Uterus (tissue), 4 donors: ENCODE measurements around the gene HPDL. TPM values are rescaled to one million over a fixed set of nuclear protein-coding genes. Genes with fewer than 3 reads are reported as not detected.

ENCODE experiments used
- DNase-seq, 2 donors: peaks; one replicate each; pipeline ENCODE4 v3.0.0-alpha.2; 2019 to 2020
- H3K27ac ChIP-seq, 2 donors: fragments of 200-600 bp; sonication (generic); 1 replicate in 1 of 2; 2 replicates in 1 of 2; pipeline ENCODE4 v1.5.1; 2016 to 2018
- H3K27me3 ChIP-seq, 2 donors: fragments of 200-600 bp; sonication (generic); one replicate each; pipeline ENCODE4 v1.5.1; 2018 to 2019; ENCODE audit warnings: control low read depth in 1 of 2
- H3K36me3 ChIP-seq, 2 donors: fragments of 200-600 bp; sonication (generic); one replicate each; pipeline ENCODE4 v1.5.1; 2019; ENCODE audit warnings: control low read depth in 1 of 2
- H3K4me1 ChIP-seq, 2 donors: fragments of 200-600 bp; sonication (generic); one replicate each; pipeline ENCODE4 v1.5.1; 2018 to 2019; ENCODE audit warnings: control low read depth in 1 of 2
- H3K4me3 ChIP-seq, 2 donors: fragments of 200-600 bp; sonication (generic); 1 replicate in 1 of 2; 2 replicates in 1 of 2; pipeline ENCODE4 v1.5.1; 2018 to 2019; ENCODE audit warnings: mild to moderate bottlenecking in 1 of 2
- H3K9me3 ChIP-seq, 2 donors: fragments of 200-600 bp; sonication (generic); one replicate each; pipeline ENCODE4 v1.5.1; 2019; ENCODE audit warnings: control low read depth in 1 of 2
- CTCF ChIP-seq, 4 experiments: fragments of 200-600 bp in 2 of 4; fragments of 450-650 bp in 2 of 4; sonication (generic) in 2 of 4; IDR thresholded peaks; one replicate each; pipeline ENCODE4 v1.5.1; 2016 to 2019; ENCODE audit warnings: antibody characterized with exemption in 4 of 4, mild to moderate bottlenecking in 2 of 4, moderate library complexity in 1 of 4
- POLR2A ChIP-seq, 2 donors: fragments of 450-650 bp; IDR thresholded peaks; one replicate each; pipeline ENCODE4 v1.6.1; 2016; ENCODE audit warnings: antibody characterized with exemption in 2 of 2, mild to moderate bottlenecking in 1 of 2, moderate library complexity in 1 of 2
- intact Hi-C: fragments of 100-400 bp; cut with DNase I; formaldehyde crosslinking; loops from one replicate; pipeline ENCODE4 v1.15.1; 2023; ENCODE audit warnings: low total_unique reads
- total RNA-seq, 4 donors: library from RNA; depleted of rRNA in 3 of 4; stranded (reverse); fragments of >200 nt in 3 of 4; gene quantifications; one replicate each; pipeline versions ENCODE4 v1.1.0 to v1.2.4, GENCODE V29; 2014 to 2023
- donor health status: DM: yes; HTN: yes; CAD: no.

HPDL gene
- total RNA-seq, 4 donors from 2014 or later, result 0.46 to 1.4 TPM; not detected in 2

- TF ChIP-seq CTCF (IDR thresholded peaks at IDR 0.05), result no peak
- TF ChIP-seq POLR2A (IDR thresholded peaks at IDR 0.05), result no peak
- H3K36me3 ChIP-seq, result no peaks in the 10 kb centered on the region
Measured at GRCh38 chr1:45306905-45307304, 19.8 kb upstream of the HPDL start.

GRCh38 chr1:45314266-45314665 is 12.4 kb upstream of the HPDL start:
- no peak for TF ChIP-seq CTCF (IDR thresholded peaks at IDR 0.05)
- no peak for TF ChIP-seq POLR2A (IDR thresholded peaks at IDR 0.05)

More at GRCh38 chr1:45306905-45307304, 19.8 kb upstream of the HPDL start:
- intact Hi-C loops, result no loop called here
- no peak overlapping the region for H3K27ac ChIP-seq
- H3K4me1 ChIP-seq, result peaks cover 0 to 6% of the 10 kb centered on the region in 2 donors
- DNase-seq, result no peak
- no peaks in the 10 kb centered on the region for H3K27me3 ChIP-seq
- no peak overlapping the region for H3K4me3 ChIP-seq
- no peaks in the 10 kb centered on the region for H3K9me3 ChIP-seq

GRCh38 chr1:45317166-45317565 is 9.5 kb upstream of the HPDL start:
- DNase-seq, result no peak
- Histone ChIP-seq H3K4me3 (no peak overlapping the region), H3K9me3 (no peaks in the 10 kb centered on the region), H3K27ac (no peak overlapping the region), H3K27me3 (no peaks in the 10 kb centered on the region), H3K36me3 (no peaks in the 10 kb centered on the region), H3K4me1 (no peaks in the 10 kb centered on the region)
- intact Hi-C loops, result no loop called here
- TF ChIP-seq CTCF (IDR thresholded peaks at IDR 0.05) (no peak), POLR2A (IDR thresholded peaks at IDR 0.05) (no peak)

More at GRCh38 chr1:45314266-45314665, 12.4 kb upstream of the HPDL start:
- Histone ChIP-seq H3K27me3 (no peaks in the 10 kb centered on the region), H3K4me3 (no peak overlapping the region), H3K9me3 (no peaks in the 10 kb centered on the region), H3K4me1 (no peaks in the 10 kb centered on the region), H3K36me3 (no peaks in the 10 kb centered on the region), H3K27ac (no peak overlapping the region)
- intact Hi-C loops, result no loop called here
- no peak for DNase-seq

GRCh38 chr1:45319761-45320160 is 6.9 kb upstream of the HPDL start:
- H3K27ac ChIP-seq, result no peak overlapping the region
- no peaks in the 10 kb centered on the region for H3K9me3 ChIP-seq
- DNase-seq, result no peak
- no peaks in the 10 kb centered on the region for H3K27me3 ChIP-seq
- no peak for TF ChIP-seq POLR2A (IDR thresholded peaks at IDR 0.05)
- no peaks in the 10 kb centered on the region for H3K36me3 ChIP-seq
- H3K4me3 ChIP-seq, result no peak overlapping the region
- intact Hi-C loops, result no loop called here
- H3K4me1 ChIP-seq, result no peaks in the 10 kb centered on the region

GRCh38 chr1:45321444-45321843 is 5.3 kb upstream of the HPDL start:
- no peak overlapping the region for H3K27ac ChIP-seq

More at GRCh38 chr1:45321444-45321843, 5.3 kb upstream of the HPDL start:
- Histone ChIP-seq H3K36me3 (no peaks in the 10 kb centered on the region), H3K4me3 (no peak overlapping the region), H3K27me3 (no peaks in the 10 kb centered on the region), H3K4me1 (no peaks in the 10 kb centered on the region), H3K9me3 (no peaks in the 10 kb centered on the region)
- DNase-seq, result no peak
- intact Hi-C loops, result no loop called here
- no peak for TF ChIP-seq CTCF (IDR thresholded peaks at IDR 0.05)
- no peak for TF ChIP-seq POLR2A (IDR thresholded peaks at IDR 0.05)
